Right lobe of liver (tissue), 6 donors: ENCODE results near the gene PRSS36. TPM values are rescaled to one million over a fixed set of nuclear protein-coding genes. Genes with fewer than 3 reads are reported as not detected.
"Not testable (repeated sequence)": the region's sequence is repeated elsewhere in the genome, so short reads cannot be mapped to it uniquely, and the experiment has no call there.

Experiments
- ATAC-seq, 4 donors: fragments of 200-7000 bp; cut with Tn5 transposase; one replicate each; pipeline ENCODE4 v1.9.1; 2020; ENCODE audit warnings: mild to moderate bottlenecking in 4 of 4, moderate library complexity in 4 of 4
- DNase-seq, 3 donors: peaks; one replicate each; pipeline ENCODE4 v3.0.0-alpha.2; 2020
- H3K27ac ChIP-seq, 3 donors: fragments of 200-600 bp; one replicate each; pipeline ENCODE4 v1.8.0; 2022
- H3K27me3 ChIP-seq, 2 donors: fragments of 200-600 bp; one replicate each; pipeline ENCODE4 v1.8.0; 2022
- H3K36me3 ChIP-seq, 4 donors: fragments of 200-600 bp; sonication (generic) in 1 of 4; one replicate each; pipeline versions ENCODE4 v1.5.1 to v1.8.0; 2017 to 2022; ENCODE audit warnings: control low read depth in 1 of 4
- H3K4me1 ChIP-seq, 4 donors: fragments of 200-600 bp; sonication (generic) in 1 of 4; one replicate each; pipeline versions ENCODE4 v1.5.1 to v1.8.0; 2017 to 2022; ENCODE audit warnings: control low read depth in 1 of 4
- H3K4me3 ChIP-seq, 3 donors: fragments of 200-600 bp; one replicate each; pipeline ENCODE4 v1.8.0; 2022
- H3K9me3 ChIP-seq, 4 donors: fragments of 200-600 bp; sonication (generic) in 1 of 4; one replicate each; pipeline versions ENCODE4 v1.5.1 to v1.8.0; 2017 to 2022; ENCODE audit warnings: control low read depth in 1 of 4
- POLR2A ChIP-seq: fragments of 450-650 bp; IDR thresholded peaks from one replicate; pipeline ENCODE4 v1.6.1; 2017; ENCODE audit warnings: antibody characterized with exemption, mild to moderate bottlenecking
- WGBS: methylation state at CpG from one replicate; pipeline ENCODE4 v1.1.6; 2018; ENCODE audit warnings: low coverage, low lambda C conversion rate; ENCODE audit not compliant: insufficient coverage; ENCODE audit errors: missing lambda C conversion rate; 5-methylcytosine and 5-hydroxymethylcytosine counted together
- intact Hi-C, 2 donors: fragments of 100-400 bp; cut with DNase I; formaldehyde crosslinking; loops; one replicate each; pipeline versions ENCODE4 v1.11.2 to v1.14.1; 2022
- total RNA-seq, 6 experiments: library from RNA; depleted of rRNA in 2 of 6; stranded (reverse); fragments of >200 nt in 2 of 6; fragmentation: NEBNext Ultra II Directional in 3 of 6; extraction: Animal tissue kit (Norgen Biotek cat#: 25700) in 3 of 6; gene quantifications; one replicate each; pipeline versions ENCODE4 v1.1.0 to v1.2.4, GENCODE V29; 2016 to 2023
- TF ChIP-seq, protein P1 (sequence below), 4 donors: fragments of 200-600 bp in 3 of 4; fragments of 450-650 bp in 1 of 4; IDR thresholded peaks; one replicate each; pipeline versions ENCODE4 v1.5.1 to v1.8.0; 2016 to 2022; ENCODE audit warnings: antibody characterized with exemption in 4 of 4, mild to moderate bottlenecking in 2 of 4
- donor health status: DM: no; HTN: yes; CAD: no.
- donor health status: DM: no; HTN: no; CAD: no.
- donor health status: DM: no; HTN: no; CAD: no.
- donor health status: DM: no; HTN: yes; CAD: no.
- donor health status: DM: no; HTN: yes; CAD: no.

Gene PRSS36
- total RNA-seq, 6 experiments from 2014 or later, result 0.25 to 1.6 (median 1.0) TPM

DNA sequence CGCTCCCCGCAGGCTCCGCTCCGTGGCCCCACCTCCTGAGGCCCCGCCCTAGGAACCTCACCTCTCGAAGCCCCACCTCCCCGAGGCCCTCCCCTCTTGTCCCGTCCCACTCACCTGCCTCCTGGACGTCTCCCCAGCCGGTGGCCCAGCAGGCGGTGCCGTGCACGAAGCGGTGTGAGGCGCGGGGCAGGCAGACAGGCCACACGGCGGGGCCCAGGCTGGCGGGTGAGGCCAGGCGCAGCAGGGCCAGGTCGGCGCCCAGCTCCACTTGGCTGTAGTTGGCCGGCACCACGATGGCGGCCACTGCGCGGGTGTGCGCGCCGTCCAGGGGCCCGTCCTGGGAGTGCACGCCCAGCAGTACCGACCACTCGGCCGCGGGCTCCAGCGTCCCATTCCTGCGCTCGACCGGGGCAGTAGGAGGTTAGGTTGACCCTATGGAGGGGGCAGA lies 1.6 kb downstream of the PRSS36 start:
- no peaks in the 10 kb centered on the region for H3K36me3 ChIP-seq
- H3K27ac ChIP-seq, result no peak overlapping the region
- no peaks in the 10 kb centered on the region for H3K27me3 ChIP-seq
- no peak overlapping the region for H3K4me3 ChIP-seq
- ATAC-seq (peak; percentile 56 to 76 (median 67)), DNase-seq (no peak)
- WGBS, result 12% methylated on average over 11 of the region's 40 CpGs
- TF ChIP-seq, protein P1, sequence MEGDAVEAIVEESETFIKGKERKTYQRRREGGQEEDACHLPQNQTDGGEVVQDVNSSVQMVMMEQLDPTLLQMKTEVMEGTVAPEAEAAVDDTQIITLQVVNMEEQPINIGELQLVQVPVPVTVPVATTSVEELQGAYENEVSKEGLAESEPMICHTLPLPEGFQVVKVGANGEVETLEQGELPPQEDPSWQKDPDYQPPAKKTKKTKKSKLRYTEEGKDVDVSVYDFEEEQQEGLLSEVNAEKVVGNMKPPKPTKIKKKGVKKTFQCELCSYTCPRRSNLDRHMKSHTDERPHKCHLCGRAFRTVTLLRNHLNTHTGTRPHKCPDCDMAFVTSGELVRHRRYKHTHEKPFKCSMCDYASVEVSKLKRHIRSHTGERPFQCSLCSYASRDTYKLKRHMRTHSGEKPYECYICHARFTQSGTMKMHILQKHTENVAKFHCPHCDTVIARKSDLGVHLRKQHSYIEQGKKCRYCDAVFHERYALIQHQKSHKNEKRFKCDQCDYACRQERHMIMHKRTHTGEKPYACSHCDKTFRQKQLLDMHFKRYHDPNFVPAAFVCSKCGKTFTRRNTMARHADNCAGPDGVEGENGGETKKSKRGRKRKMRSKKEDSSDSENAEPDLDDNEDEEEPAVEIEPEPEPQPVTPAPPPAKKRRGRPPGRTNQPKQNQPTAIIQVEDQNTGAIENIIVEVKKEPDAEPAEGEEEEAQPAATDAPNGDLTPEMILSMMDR (IDR thresholded peaks at IDR 0.05), result no peak
- TF ChIP-seq POLR2A, result no peak
- H3K4me1 ChIP-seq, result no peaks in the 10 kb centered on the region
- H3K9me3 ChIP-seq, result no peaks in the 10 kb centered on the region
- intact Hi-C loops, result no loop called here

DNA sequence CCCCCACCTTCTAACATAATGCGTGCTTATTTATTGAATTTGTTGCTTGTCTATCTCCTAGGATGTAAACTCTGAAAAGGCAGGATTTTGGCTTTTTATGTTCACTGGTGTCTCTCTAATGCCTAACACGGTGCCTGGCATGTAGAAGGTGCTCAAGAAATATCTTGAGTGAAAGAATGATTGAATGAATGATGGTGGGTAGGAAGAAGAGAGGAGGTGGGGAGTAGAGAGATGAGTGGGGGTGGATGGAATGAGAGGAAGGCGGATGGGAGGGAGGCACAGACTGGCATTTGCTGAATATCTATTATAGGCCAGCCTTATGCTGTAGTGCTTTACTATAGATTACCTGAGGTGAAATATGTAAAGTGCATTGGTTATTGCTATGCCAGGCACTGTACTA lies 2.3 kb downstream of the PRSS36 start:
- Histone ChIP-seq H3K27me3 (no peaks in the 10 kb centered on the region), H3K27ac (no peak overlapping the region), H3K4me1 (no peaks in the 10 kb centered on the region), H3K9me3 (no peaks in the 10 kb centered on the region), H3K4me3 (no peak overlapping the region), H3K36me3 (no peaks in the 10 kb centered on the region)
- DNase-seq (no peak), ATAC-seq (no peak)
- intact Hi-C loops, result no loop called here
- TF ChIP-seq, protein P1 (IDR thresholded peaks at IDR 0.05), result no peak
- no peak for TF ChIP-seq POLR2A
- 89% methylated on average over 3 of the region's 3 CpGs for WGBS

DNA sequence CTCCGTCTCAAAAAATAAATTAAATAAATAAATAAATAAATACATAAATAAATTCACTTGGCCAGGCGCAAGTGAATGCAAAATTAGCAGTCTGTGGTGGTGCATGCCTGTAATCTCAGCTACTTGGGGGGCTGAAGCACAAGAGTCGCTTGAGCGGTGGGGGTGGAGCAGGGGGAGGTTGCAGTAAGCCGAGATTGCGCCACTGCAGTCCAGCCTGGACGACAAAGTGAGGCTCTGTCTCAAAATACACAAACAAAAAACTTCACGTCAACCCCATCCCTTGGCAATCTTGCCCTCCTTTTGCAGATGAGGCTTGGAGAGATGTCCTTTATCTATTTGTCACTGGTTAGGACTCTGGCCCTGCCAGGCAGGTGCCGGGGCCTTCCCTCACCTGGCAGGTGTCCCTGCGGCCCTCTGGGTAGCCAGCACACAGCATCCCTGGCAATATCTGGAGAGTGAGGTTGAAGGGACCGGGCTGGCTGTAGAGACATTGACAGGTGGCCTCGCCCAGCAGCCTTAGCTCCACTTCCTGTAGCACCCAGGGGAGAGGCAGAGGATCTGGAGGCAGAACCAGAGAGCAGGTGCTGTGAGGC lies 4.4 kb downstream of the PRSS36 start:
- intact Hi-C loops, result no loop called here
- no peak for DNase-seq
- H3K27me3 ChIP-seq, result no peaks in the 10 kb centered on the region
- no peak for ATAC-seq
- no peak overlapping the region for H3K27ac ChIP-seq
- H3K36me3 ChIP-seq, result no peaks in the 10 kb centered on the region
- WGBS, result 40% methylated on average over 7 of the region's 12 CpGs
- TF ChIP-seq, protein P1 (IDR thresholded peaks at IDR 0.05), result no peak
- TF ChIP-seq POLR2A, result no peak
- no peaks in the 10 kb centered on the region for H3K9me3 ChIP-seq
- no peak overlapping the region for H3K4me3 ChIP-seq
- H3K4me1 ChIP-seq, result peaks cover 0 to 15% (median 7%) of the 10 kb centered on the region in 4 donors

GRCh38 chr16:31144418-31144817 lies 5.4 kb downstream of the PRSS36 start:
- H3K27ac ChIP-seq, H3K36me3 ChIP-seq, intact Hi-C loops, ATAC-seq, H3K27me3 ChIP-seq, H3K9me3 ChIP-seq, H3K4me3 ChIP-seq, DNase-seq: not testable (repeated sequence)
- 84% methylated on average over 6 of the region's 7 CpGs for WGBS
- peaks cover 0 to 18% (median 9%) of the 10 kb centered on the region in 4 donors for H3K4me1 ChIP-seq

DNA sequence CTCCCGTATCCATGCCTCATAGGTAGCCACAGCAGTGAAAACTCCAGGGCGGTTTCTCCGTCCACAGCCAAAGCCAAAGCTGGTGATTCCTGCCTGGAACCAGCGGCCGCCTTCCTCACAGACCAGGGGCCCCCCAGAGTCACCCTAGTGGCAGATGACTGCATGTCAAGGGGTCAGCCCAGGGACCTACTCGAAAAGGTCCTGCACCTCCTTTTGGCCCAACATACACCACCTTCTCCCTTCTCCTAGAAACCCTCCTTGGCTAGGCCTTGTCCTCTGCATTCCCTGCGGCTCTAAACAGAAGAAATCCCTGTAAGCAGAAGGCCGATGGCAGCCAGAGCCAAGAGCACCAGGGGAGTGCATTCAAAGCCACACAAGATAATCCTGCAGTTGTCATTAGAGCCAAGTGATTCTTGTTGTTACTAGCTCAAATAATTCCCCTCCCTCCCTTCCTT lies 6.1 kb downstream of the PRSS36 start:
- TF ChIP-seq, protein P1 (IDR thresholded peaks at IDR 0.05), result no peak
- TF ChIP-seq POLR2A, result no peak
- DNase-seq, result no peak
- H3K27me3 ChIP-seq, result no peaks in the 10 kb centered on the region
- H3K9me3 ChIP-seq, result no peaks in the 10 kb centered on the region
- H3K36me3 ChIP-seq, result no peaks in the 10 kb centered on the region
- intact Hi-C loops, result no loop called here
- 80% methylated on average over 1 of the region's 8 CpGs for WGBS
- no peak for ATAC-seq
- H3K4me1 ChIP-seq, result peaks cover 0 to 18% (median 9%) of the 10 kb centered on the region in 4 donors
- H3K27ac ChIP-seq, result no peak overlapping the region
- H3K4me3 ChIP-seq, result no peak overlapping the region
